Effector memory CD8-positive, alpha-beta T cell (primary cell): Measurements from ENCODE around the gene CASP7.

Experiments
- ATAC-seq: fragments of 150-1000 bp; cut with Tn5 transposase; replicated peaks from 2 replicates; pipeline ENCODE4 v1.10.0; 2021; ENCODE audit warnings: mild to moderate bottlenecking, moderate library complexity
- DNase-seq, 3 experiments: peaks; one replicate each; pipeline ENCODE4 v3.0.0; 2021
- H3K27ac Mint-ChIP-seq, 2 donors: one replicate each; pipeline ENCODE4 v1.8.0; 2022; ENCODE audit warnings: mild to moderate bottlenecking in 2 of 2, mixed read lengths in 2 of 2, moderate library complexity in 2 of 2
- H3K27me3 Mint-ChIP-seq, 2 donors: one replicate each; pipeline ENCODE4 v1.8.0; 2022; ENCODE audit warnings: mixed read lengths in 2 of 2
- H3K36me3 Mint-ChIP-seq: one replicate; pipeline ENCODE4 v1.8.0; 2022; ENCODE audit warnings: mild to moderate bottlenecking, moderate library complexity, mixed read lengths; ENCODE audit not compliant: insufficient read depth
- H3K4me1 Mint-ChIP-seq, 2 donors: one replicate each; pipeline ENCODE4 v1.8.0; 2022; ENCODE audit warnings: low read depth in 2 of 2, mixed read lengths in 2 of 2
- H3K4me3 Mint-ChIP-seq, 2 donors: one replicate each; pipeline ENCODE4 v1.8.0; 2022; ENCODE audit warnings: mild to moderate bottlenecking in 2 of 2, mixed read lengths in 2 of 2, moderate library complexity in 2 of 2
- H3K9me3 Mint-ChIP-seq, 2 donors: one replicate each; pipeline ENCODE4 v1.8.0; 2022; ENCODE audit warnings: mixed read lengths in 2 of 2
- total RNA-seq, 9 experiments: gene quantifications; one replicate each; lab custom pipeline; 2026; lab: John Stamatoyannopoulos, UW

The CASP7 gene
- total RNA-seq: 16.3 to 38.0 (median 21.5) reads per million in 9 experiments

- peak; percentile 83 for ATAC-seq
- peak within 1 kb of the TSS; percentile 95 to 99 for H3K4me3 Mint-ChIP-seq
These were observed at the start of gene CASP7 for GRCh38 chr10:113679463-113680189. TSS of gene CASP7 (plus strand) at chr10:113679912. CDS start at chr10:113697494, 17,582 bp downstream.

GRCh38 chr10:113630929-113631533, 48.7 kb upstream of the CASP7 start:
- no peaks in the 10 kb centered on the region for H3K4me1 Mint-ChIP-seq
- DNase-seq (no peak), ATAC-seq (no peak)
- H3K9me3 Mint-ChIP-seq: peaks cover 0 to 3% of the 10 kb centered on the region in 2 donors
- H3K36me3 Mint-ChIP-seq: no peaks in the 10 kb centered on the region
- peaks cover 34% of the 10 kb centered on the region in 2 donors for H3K27me3 Mint-ChIP-seq
- H3K27ac Mint-ChIP-seq: no peak overlapping the region
- H3K4me3 Mint-ChIP-seq: no peak overlapping the region

More at GRCh38 chr10:113679463-113680189, at the start of gene CASP7:
- DNase-seq: peak; percentile 71 to 75 (median 72)
- Mint-ChIP-seq H3K9me3 (no peaks in the 10 kb centered on the region), H3K27ac (peak within 1 kb of the TSS; percentile 82 to 97), H3K4me1 (peaks cover 40 to 46% of the 10 kb centered on the region in 2 donors), H3K36me3 (peaks cover 15% of the 10 kb centered on the region), H3K27me3 (peaks cover 0 to 4% of the 10 kb centered on the region in 2 donors)

GRCh38 chr10:113631684-113632367, 47.9 kb upstream of the CASP7 start:
- DNase-seq (no peak), ATAC-seq (no peak)
- H3K9me3 Mint-ChIP-seq: peaks cover 0 to 3% of the 10 kb centered on the region in 2 donors
- H3K36me3 Mint-ChIP-seq: no peaks in the 10 kb centered on the region
- H3K27me3 Mint-ChIP-seq: peaks cover 37 to 41% of the 10 kb centered on the region in 2 donors
- H3K27ac Mint-ChIP-seq: no peak overlapping the region
- H3K4me3 Mint-ChIP-seq: no peak overlapping the region
- no peaks in the 10 kb centered on the region for H3K4me1 Mint-ChIP-seq

GRCh38 chr10:113639966-113640365, 39.7 kb upstream of the CASP7 start:
- H3K27me3 Mint-ChIP-seq: peaks cover 50 to 76% of the 10 kb centered on the region in 2 donors

GRCh38 chr10:113641702-113642101, 38.0 kb upstream of the CASP7 start:
- Mint-ChIP-seq H3K4me1 (no peaks in the 10 kb centered on the region), H3K9me3 (no peaks in the 10 kb centered on the region), H3K27ac (no peak overlapping the region), H3K4me3 (no peak overlapping the region), H3K36me3 (no peaks in the 10 kb centered on the region), H3K27me3 (peaks cover 44 to 67% of the 10 kb centered on the region in 2 donors)
- no peak for DNase-seq
- ATAC-seq: no peak

More at GRCh38 chr10:113639966-113640365, 39.7 kb upstream of the CASP7 start:
- H3K4me3 Mint-ChIP-seq: no peak overlapping the region
- DNase-seq (no peak), ATAC-seq (no peak)
- H3K27ac Mint-ChIP-seq: no peak overlapping the region
- no peaks in the 10 kb centered on the region for H3K9me3 Mint-ChIP-seq
- H3K36me3 Mint-ChIP-seq: no peaks in the 10 kb centered on the region
- H3K4me1 Mint-ChIP-seq: no peaks in the 10 kb centered on the region

- H3K4me3 Mint-ChIP-seq: no peak overlapping the region
- no peaks in the 10 kb centered on the region for H3K4me1 Mint-ChIP-seq
- DNase-seq (no peak), ATAC-seq (no peak)
- no peaks in the 10 kb centered on the region for H3K36me3 Mint-ChIP-seq
- H3K27ac Mint-ChIP-seq: no peak overlapping the region
- H3K9me3 Mint-ChIP-seq: no peaks in the 10 kb centered on the region
- H3K27me3 Mint-ChIP-seq: peaks cover 50 to 73% of the 10 kb centered on the region in 2 donors
These were observed 36.5 kb upstream of the CASP7 start for GRCh38 chr10:113643183-113643582.

- no peak for DNase-seq
- Mint-ChIP-seq H3K27ac (no peak overlapping the region), H3K27me3 (peaks cover 54 to 83% of the 10 kb centered on the region in 2 donors), H3K4me1 (no peaks in the 10 kb centered on the region), H3K9me3 (no peaks in the 10 kb centered on the region), H3K36me3 (no peaks in the 10 kb centered on the region), H3K4me3 (no peak overlapping the region)
- ATAC-seq: no peak
These were observed 35.3 kb upstream of the CASP7 start for GRCh38 chr10:113644185-113645120.

- Mint-ChIP-seq H3K27me3 (peaks cover 49 to 79% of the 10 kb centered on the region in 2 donors), H3K36me3 (no peaks in the 10 kb centered on the region), H3K9me3 (no peaks in the 10 kb centered on the region), H3K4me3 (no peak overlapping the region), H3K4me1 (no peaks in the 10 kb centered on the region), H3K27ac (no peak overlapping the region)
- DNase-seq: no peak
- ATAC-seq: no peak
These were observed 33.1 kb upstream of the CASP7 start for GRCh38 chr10:113646336-113647201.

- Mint-ChIP-seq H3K36me3 (no peaks in the 10 kb centered on the region), H3K9me3 (no peaks in the 10 kb centered on the region), H3K27ac (no peak overlapping the region), H3K4me1 (no peaks in the 10 kb centered on the region), H3K27me3 (peaks cover 47 to 80% of the 10 kb centered on the region in 2 donors), H3K4me3 (no peak overlapping the region)
- ATAC-seq (no peak), DNase-seq (no peak)
These were observed 31.9 kb upstream of the CASP7 start for GRCh38 chr10:113647812-113648211.

GRCh38 chr10:113648478-113648877, 31.2 kb upstream of the CASP7 start:
- Mint-ChIP-seq H3K9me3 (no peaks in the 10 kb centered on the region), H3K27ac (no peak overlapping the region), H3K4me3 (no peak overlapping the region), H3K36me3 (no peaks in the 10 kb centered on the region), H3K4me1 (no peaks in the 10 kb centered on the region), H3K27me3 (peaks cover 44 to 80% of the 10 kb centered on the region in 2 donors)
- no peak for DNase-seq
- ATAC-seq: no peak

- DNase-seq (no peak), ATAC-seq (no peak)
- Mint-ChIP-seq H3K27me3 (peaks cover 49 to 85% of the 10 kb centered on the region in 2 donors), H3K27ac (no peak overlapping the region), H3K4me1 (no peaks in the 10 kb centered on the region), H3K4me3 (no peak overlapping the region), H3K36me3 (no peaks in the 10 kb centered on the region), H3K9me3 (no peaks in the 10 kb centered on the region)
These were observed 29.5 kb upstream of the CASP7 start for GRCh38 chr10:113650172-113650571.

GRCh38 chr10:113651021-113651420, 28.7 kb upstream of the CASP7 start:
- Mint-ChIP-seq H3K9me3 (no peaks in the 10 kb centered on the region), H3K4me1 (no peaks in the 10 kb centered on the region), H3K27ac (no peak overlapping the region), H3K4me3 (no peak overlapping the region), H3K27me3 (peaks cover 45 to 79% of the 10 kb centered on the region in 2 donors), H3K36me3 (no peaks in the 10 kb centered on the region)
- no peak for ATAC-seq
- no peak for DNase-seq
